ENCODE measurements around the gene EML5. TPM values are rescaled to one million over a fixed set of nuclear protein-coding genes. Genes with fewer than 3 reads are reported as not detected.
"Not testable (repeated sequence)": the region's sequence is repeated elsewhere in the genome, so short reads cannot be mapped to it uniquely, and the experiment has no call there.

Gene EML5
- total RNA-seq, result 1.4 TPM

GRCh38 chr14:88792473-88793258 is at the start of gene EML5:
TSS of gene EML5 (minus strand) at chr14:88792953. CDS start at chr14:88792503, 450 bp downstream.
- ATAC-seq, result peak; percentile 99

- ATAC-seq, result no peak
Measured at GRCh38 chr14:88842414-88842813, 49.7 kb upstream of the EML5 start.

GRCh38 chr14:88841741-88842140 is 49.0 kb upstream of the EML5 start:
- no peak for ATAC-seq

GRCh38 chr14:88840926-88841325 is 48.2 kb upstream of the EML5 start:
- ATAC-seq, result no peak

- no peak for ATAC-seq
Measured at GRCh38 chr14:88838015-88838414, 45.3 kb upstream of the EML5 start.

- no peak for ATAC-seq
Measured at GRCh38 chr14:88837495-88837894, 44.7 kb upstream of the EML5 start.

- ATAC-seq, result no peak
Measured at GRCh38 chr14:88835661-88836060, 42.9 kb upstream of the EML5 start.

GRCh38 chr14:88834883-88835431 is 42.2 kb upstream of the EML5 start:
- ATAC-seq, result no peak

- peak; percentile 94 for ATAC-seq
Measured at GRCh38 chr14:88831284-88831683, 38.5 kb upstream of the EML5 start.

- no peak for ATAC-seq
Measured at GRCh38 chr14:88829685-88830302, 37.0 kb upstream of the EML5 start.

GRCh38 chr14:88829188-88829587 is 36.4 kb upstream of the EML5 start:
- ATAC-seq, result no peak

- no peak for ATAC-seq
Measured at GRCh38 chr14:88825503-88825902, 32.8 kb upstream of the EML5 start.

GRCh38 chr14:88825078-88825458 is 32.3 kb upstream of the EML5 start:
- ATAC-seq, result no peak

- ATAC-seq, result peak; percentile 98
Measured at GRCh38 chr14:88824314-88825077, 31.7 kb upstream of the EML5 start, which contains the start of gene TTC8. TSS of gene TTC8 (plus strand) at chr14:88824651. CDS start at chr14:88824708, 57 bp downstream.

GRCh38 chr14:88823968-88824313 is 31.2 kb upstream of the EML5 start:
- ATAC-seq, result no peak

- no peak for ATAC-seq
Measured at GRCh38 chr14:88821888-88822287, 29.1 kb upstream of the EML5 start.

- ATAC-seq, result no peak
Measured at GRCh38 chr14:88821378-88821777, 28.6 kb upstream of the EML5 start.

GRCh38 chr14:88819674-88820073 is 26.9 kb upstream of the EML5 start:
- not testable (repeated sequence) for ATAC-seq

GRCh38 chr14:88818018-88818417 is 25.3 kb upstream of the EML5 start:
- no peak for ATAC-seq

GRCh38 chr14:88815980-88816379 is 23.2 kb upstream of the EML5 start:
- no peak for ATAC-seq

- no peak for ATAC-seq
Measured at GRCh38 chr14:88808359-88808758, 15.6 kb upstream of the EML5 start.

GRCh38 chr14:88804477-88804876 is 11.7 kb upstream of the EML5 start:
- no peak for ATAC-seq

GRCh38 chr14:88804035-88804434 is 11.3 kb upstream of the EML5 start:
- no peak for ATAC-seq

All from esophagus mucosa (tissue), 1 donor.